Measurements from ENCODE around the gene RENBP.

Gene RENBP

GRCh38 chrX:153931748-153932147 lies 12.7 kb downstream of the RENBP start:
- no peak for DNase-seq

GRCh38 chrX:153931151-153931550 lies 13.3 kb downstream of the RENBP start:
- DNase-seq = no peak

GRCh38 chrX:153930011-153930910 lies 14.2 kb downstream of the RENBP start:
- no peak for DNase-seq

GRCh38 chrX:153929576-153929975 lies 14.9 kb downstream of the RENBP start:
- no peak for DNase-seq

GRCh38 chrX:153928846-153929245 lies 15.6 kb downstream of the RENBP start:
- no peak for DNase-seq

- peak; percentile 96 for DNase-seq
Measured at GRCh38 chrX:153927922-153928760, 16.3 kb downstream of the RENBP start.

GRCh38 chrX:153927672-153927921 lies 16.8 kb downstream of the RENBP start:
- DNase-seq = no peak

GRCh38 chrX:153926858-153927671 lies 17.4 kb downstream of the RENBP start:
- DNase-seq = peak; percentile 72

GRCh38 chrX:153926552-153926857 lies 17.9 kb downstream of the RENBP start:
- no peak for DNase-seq

GRCh38 chrX:153925739-153926551 lies 18.5 kb downstream of the RENBP start, which contains the start of gene ARHGAP4:
Gene ARHGAP4 (minus strand): TSS chrX:153926264. CDS start chrX:153926202, 62 bp downstream.
- no peak for DNase-seq

- no peak for DNase-seq
Measured at GRCh38 chrX:153925387-153925738, 19.1 kb downstream of the RENBP start.

GRCh38 chrX:153924149-153924861 lies 20.1 kb downstream of the RENBP start:
- peak; percentile 41 for DNase-seq

GRCh38 chrX:153922932-153923857 lies 21.2 kb downstream of the RENBP start:
- peak; percentile 16 for DNase-seq

GRCh38 chrX:153921511-153922446 lies 22.7 kb downstream of the RENBP start:
- DNase-seq = no peak

GRCh38 chrX:153921070-153921469 lies 23.4 kb downstream of the RENBP start:
- DNase-seq = no peak

- no peak for DNase-seq
Measured at GRCh38 chrX:153920546-153920945, 23.9 kb downstream of the RENBP start.

- DNase-seq = no peak
Measured at GRCh38 chrX:153919281-153919680, 25.2 kb downstream of the RENBP start.

- DNase-seq = no peak
Measured at GRCh38 chrX:153917869-153918268, 26.6 kb downstream of the RENBP start.

- DNase-seq = no peak
Measured at GRCh38 chrX:153913701-153914100, 30.7 kb downstream of the RENBP start.

- no peak for DNase-seq
Measured at GRCh38 chrX:153913211-153913610, 31.2 kb downstream of the RENBP start.
